HUDEP-2 (cell line): ENCODE data around the gene SYT12.
A peak's percentile ranks its signal among the peaks of the same experiment; 100 is the strongest.

Source experiments
- DNase-seq, 76 experiments: peaks; one replicate each; lab custom pipeline; 2025; ENCODE audit not compliant: unreplicated experiment in 76 of 76; lab: John Stamatoyannopoulos, UW

The SYT12 gene

DNA sequence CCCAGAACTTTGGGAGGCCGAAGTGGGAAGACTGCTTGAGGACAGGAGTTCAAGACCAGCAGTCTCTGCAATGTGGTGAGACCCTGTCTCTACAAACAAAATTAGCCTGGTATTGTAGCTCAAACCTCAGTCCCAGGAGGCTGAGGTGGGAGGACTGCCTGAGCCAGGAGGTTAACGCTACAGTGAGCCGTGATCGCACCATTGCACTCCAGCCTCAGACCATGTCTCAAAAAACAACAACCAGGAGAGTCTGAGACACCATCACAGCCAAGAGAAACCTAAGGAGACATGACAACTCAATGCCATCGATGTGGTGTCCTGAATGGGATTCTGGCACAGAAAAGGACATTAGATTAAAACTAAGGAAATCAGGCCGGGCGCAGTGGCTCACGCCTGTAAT, 67.8 kb downstream of the SYT12 start:
- no peak for DNase-seq

GRCh38 chr11:67095214-67095507, 72.2 kb downstream of the SYT12 start:
- DNase-seq: no peak

- peak in 8 of 76 experiments; percentile 4 to 41 (median 23) for DNase-seq
Measured at GRCh38 chr11:67098799-67099429, 76.0 kb downstream of the SYT12 start.

DNA sequence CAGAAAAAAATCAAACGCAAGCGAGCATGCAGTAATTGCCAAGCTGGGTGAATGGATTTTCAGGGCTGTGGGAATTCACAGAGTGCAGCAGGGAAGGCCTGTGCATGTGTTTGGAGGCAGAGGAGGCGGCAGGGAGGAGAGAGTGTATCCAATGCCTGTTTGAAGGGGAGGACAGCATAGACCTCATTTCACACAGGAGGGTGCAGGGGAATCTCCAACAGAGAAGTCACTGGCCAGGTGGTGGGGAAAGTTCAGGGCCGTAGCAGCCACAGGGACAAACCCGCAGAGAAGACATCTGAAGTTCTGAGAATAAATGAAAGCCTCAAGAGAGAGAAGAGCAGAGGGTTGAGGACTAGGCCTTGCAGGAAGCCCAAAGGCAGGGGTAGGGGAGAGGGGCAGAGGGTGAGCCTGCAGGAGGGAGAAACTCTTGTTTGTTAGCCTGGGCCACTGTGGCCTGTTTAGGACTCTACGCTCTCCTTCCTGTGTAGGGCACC, 76.9 kb downstream of the SYT12 start:
- no peak for DNase-seq
